GM12891 (cell line): Measurements from ENCODE around the gene RPP21.

Experiments used
- PAX5 ChIP-seq: IDR thresholded peaks from 2 replicates; pipeline ENCODE4 v1.6.1; 2011; ENCODE audit warnings: low read length, moderate library complexity, mild to moderate bottlenecking; ENCODE audit not compliant: insufficient read depth, severe bottlenecking
- POLR2A ChIP-seq: IDR thresholded peaks from 2 replicates; pipeline ENCODE4 v1.6.1; 2011; ENCODE audit warnings: low read depth, low read length, control low read depth
- SPI1 ChIP-seq: IDR thresholded peaks from 2 replicates; pipeline ENCODE4 v1.6.1; 2011; ENCODE audit warnings: low read depth, low read length, control low read depth

DNA sequence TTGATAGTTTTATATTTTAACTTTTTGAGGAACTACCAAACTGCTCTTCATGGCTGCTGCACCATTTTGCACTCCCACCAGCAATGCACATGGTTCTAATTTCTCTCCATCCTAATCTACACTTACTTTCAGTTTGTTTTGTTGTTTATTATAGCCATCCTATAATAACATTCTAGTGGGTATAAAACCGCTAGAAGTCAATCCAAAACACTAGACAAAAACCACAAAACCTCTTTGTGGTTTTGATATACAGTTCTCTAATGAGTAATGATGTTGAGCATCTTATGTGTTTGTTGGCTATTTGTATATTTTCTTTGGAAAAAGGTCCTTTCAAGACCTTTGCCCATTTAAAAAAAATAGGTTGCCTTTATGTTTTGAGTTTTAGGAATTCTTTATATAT lies 5.6 kb downstream of the RPP21 start:
- TF ChIP-seq SPI1 (no peak), PAX5 (no peak), POLR2A (no peak)
